DOHH2 (cell line): ENCODE results near the gene TRPM3.

ENCODE experiments used
- H3F3A ChIP-seq: fragments of 200-600 bp; sonication (generic), shearing (Covaris generic); 2 replicates; pipeline ENCODE4 v1.6.0; 2016; ENCODE audit warnings: antibody characterized with exemption, mild to moderate bottlenecking; ENCODE audit not compliant: control insufficient read depth, insufficient read depth
- H3K27ac ChIP-seq: fragments of 200-600 bp; sonication (generic); 2 replicates; pipeline ENCODE4 v1.5.1; 2014; ENCODE audit warnings: low read depth, mild to moderate bottlenecking, low read length, moderate library complexity
- H3K27me3 ChIP-seq: fragments of 200-600 bp; sonication (generic); 2 replicates; pipeline ENCODE4 v1.6.1; 2014; ENCODE audit warnings: mild to moderate bottlenecking, low read length, mixed read lengths; ENCODE audit not compliant: control insufficient read depth
- H3K36me3 ChIP-seq: fragments of 200-600 bp; sonication (generic); 2 replicates; pipeline ENCODE4 v1.6.1; 2014; ENCODE audit warnings: mild to moderate bottlenecking, low read length, moderate library complexity, mixed read lengths; ENCODE audit not compliant: control insufficient read depth
- H3K4me1 ChIP-seq: fragments of 200-600 bp; sonication (generic); 2 replicates; pipeline ENCODE4 v1.6.1; 2014; ENCODE audit warnings: mild to moderate bottlenecking, low read length, mixed read lengths; ENCODE audit not compliant: control insufficient read depth
- H3K4me2 ChIP-seq: fragments of 200-600 bp; sonication (generic); 2 replicates; pipeline ENCODE4 v1.6.0; 2014; ENCODE audit warnings: mild to moderate bottlenecking, low read length, moderate library complexity
- H3K4me3 ChIP-seq: fragments of 200-600 bp; sonication (generic); 2 replicates; pipeline ENCODE4 v1.5.1; 2014; ENCODE audit warnings: mild to moderate bottlenecking, low read length, mixed read lengths
- H3K79me2 ChIP-seq: fragments of 200-600 bp; sonication (generic); 2 replicates; pipeline ENCODE4 v1.6.1; 2014; ENCODE audit warnings: mild to moderate bottlenecking, low read length, mixed read lengths; ENCODE audit not compliant: control insufficient read depth
- H3K9me2 ChIP-seq: fragments of 200-600 bp; sonication (generic); replicated peaks from 2 replicates; pipeline ENCODE4 v1.6.1; 2014; ENCODE audit warnings: mild to moderate bottlenecking, low read length, mixed read lengths; ENCODE audit not compliant: control insufficient read depth
- H3K9me3 ChIP-seq: fragments of 200-600 bp; sonication (generic); 2 replicates; pipeline ENCODE4 v1.6.1; 2014; ENCODE audit warnings: antibody characterized with exemption, low read length, mixed read lengths; ENCODE audit not compliant: control insufficient read depth, insufficient read depth
- H4K20me1 ChIP-seq: fragments of 200-600 bp; sonication (generic); 2 replicates; pipeline ENCODE4 v1.6.0; 2014; ENCODE audit warnings: low read depth, mild to moderate bottlenecking, antibody characterized with exemption, low read length, moderate library complexity; ENCODE audit not compliant: control insufficient read depth, insufficient read depth
- CTCF ChIP-seq: fragments of 200-600 bp; sonication (generic); IDR thresholded peaks from one replicate; pipeline ENCODE4 v1.5.1; 2014; ENCODE audit warnings: antibody characterized with exemption, mild to moderate bottlenecking, low read depth, low read length; ENCODE audit not compliant: poor library complexity, severe bottlenecking
- EZH2phosphoT487 ChIP-seq: fragments of 200-600 bp; sonication (generic); IDR thresholded peaks from 2 replicates; pipeline ENCODE4 v1.6.1; 2017; ENCODE audit warnings: borderline replicate concordance, mild to moderate bottlenecking, antibody characterized with exemption, low read length, moderate library complexity, mixed read lengths

TRPM3 gene

DNA sequence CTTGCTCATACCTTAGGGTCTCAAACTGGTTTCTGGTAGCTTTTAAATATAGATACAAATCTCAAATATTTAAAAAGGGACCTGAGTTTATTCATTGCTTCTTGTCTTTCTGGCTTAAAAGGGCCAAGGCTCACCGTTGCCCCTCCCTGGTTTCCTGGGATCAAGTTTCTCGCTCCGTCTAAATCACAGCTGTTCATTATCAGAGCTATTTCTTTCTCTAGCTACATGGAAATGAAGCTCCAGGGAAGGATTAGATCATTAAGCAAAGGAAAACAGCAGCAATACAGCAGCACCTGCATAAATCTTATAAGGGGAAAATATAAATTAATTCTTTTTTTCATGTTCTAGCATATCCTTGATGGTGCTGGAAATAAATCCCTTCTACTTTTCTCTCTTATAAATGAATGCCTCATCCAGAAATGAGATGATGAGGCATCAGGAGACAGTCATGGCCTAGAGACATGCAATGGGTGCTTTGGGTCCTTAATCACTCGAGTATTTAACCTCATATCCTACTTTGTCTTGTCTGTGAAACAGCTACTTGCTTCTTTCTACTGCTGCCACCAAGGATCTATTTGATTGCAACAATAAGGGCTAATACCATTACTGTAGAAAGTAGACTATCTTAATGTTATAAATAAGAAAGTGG is 320.1 kb downstream of the TRPM3 start:
- no peak for TF ChIP-seq CTCF
- TF ChIP-seq EZH2phosphoT487, result no peak
- Histone ChIP-seq H3K9me3 (no peaks in the 10 kb centered on the region), H3K79me2 (no peaks in the 10 kb centered on the region), H3F3A (no peaks in the 10 kb centered on the region), H3K27ac (no peak overlapping the region), H3K36me3 (no peaks in the 10 kb centered on the region), H4K20me1 (no peaks in the 10 kb centered on the region), H3K9me2 (no peaks in the 10 kb centered on the region), H3K27me3 (no peaks in the 10 kb centered on the region), H3K4me1 (no peaks in the 10 kb centered on the region), H3K4me2 (no peak overlapping the region), H3K4me3 (no peak overlapping the region)

- Histone ChIP-seq H3K27ac (no peak overlapping the region), H3K9me2 (no peaks in the 10 kb centered on the region), H3K4me3 (no peak overlapping the region), H3K27me3 (no peaks in the 10 kb centered on the region), H3F3A (no peaks in the 10 kb centered on the region), H3K79me2 (no peaks in the 10 kb centered on the region), H3K4me1 (no peaks in the 10 kb centered on the region), H3K4me2 (no peak overlapping the region), H4K20me1 (no peaks in the 10 kb centered on the region), H3K9me3 (no peaks in the 10 kb centered on the region), H3K36me3 (no peaks in the 10 kb centered on the region)
- TF ChIP-seq CTCF (no peak), EZH2phosphoT487 (no peak)
These were observed 323.4 kb downstream of the TRPM3 start for GRCh38 chr9:70798018-70798417.

DNA sequence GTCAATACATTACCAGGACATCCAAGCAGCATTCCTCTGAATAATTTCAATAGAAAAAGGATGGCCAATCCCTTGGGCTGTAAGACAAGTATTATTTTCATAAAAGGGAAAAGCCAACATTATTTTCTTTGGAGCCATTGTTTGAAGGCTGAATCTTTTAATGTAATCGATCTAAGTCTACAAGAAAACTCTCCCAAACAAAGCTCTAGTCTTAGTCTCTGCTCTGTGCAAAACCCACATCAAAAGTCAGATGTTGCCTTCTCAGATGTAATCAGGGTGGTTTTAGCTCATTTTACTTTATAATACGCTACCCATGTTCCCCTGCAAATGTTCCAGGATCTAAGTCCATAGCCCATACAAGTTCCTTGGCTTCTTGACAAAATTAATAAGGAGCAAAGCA is 325.6 kb downstream of the TRPM3 start:
- TF ChIP-seq CTCF, result no peak
- no peak for TF ChIP-seq EZH2phosphoT487
- Histone ChIP-seq H3K4me2 (no peak overlapping the region), H3K9me3 (no peaks in the 10 kb centered on the region), H3K36me3 (no peaks in the 10 kb centered on the region), H3K27me3 (no peaks in the 10 kb centered on the region), H4K20me1 (no peaks in the 10 kb centered on the region), H3F3A (no peaks in the 10 kb centered on the region), H3K4me3 (no peak overlapping the region), H3K9me2 (no peaks in the 10 kb centered on the region), H3K4me1 (no peaks in the 10 kb centered on the region), H3K79me2 (no peaks in the 10 kb centered on the region), H3K27ac (no peak overlapping the region)
